Measurements from ENCODE around the gene TYW1.
"Not testable (repeated sequence)": the region's sequence is repeated elsewhere in the genome, so short reads cannot be mapped to it uniquely, and the experiment has no call there.

DNA sequence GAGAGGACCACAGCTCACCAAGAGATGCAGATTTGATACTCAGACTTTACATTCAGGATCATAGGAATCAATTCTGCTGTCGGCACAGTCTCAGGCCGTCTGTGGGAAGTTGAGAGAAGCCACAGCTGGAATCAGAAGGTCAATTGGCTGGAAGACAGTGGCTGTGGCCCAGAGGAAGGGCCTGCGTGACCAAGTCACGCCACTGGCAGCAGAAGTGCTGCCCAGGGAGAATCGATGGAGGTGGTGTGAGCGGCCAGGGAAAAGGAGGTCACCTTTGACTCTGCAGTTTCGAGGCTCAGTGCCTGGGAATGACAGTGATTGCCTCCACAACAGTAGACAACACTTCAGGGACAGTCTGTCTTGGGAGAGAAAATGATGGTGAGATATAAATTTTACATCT lies 239.6 kb downstream of the TYW1 start:
- TF ChIP-seq, protein P1, sequence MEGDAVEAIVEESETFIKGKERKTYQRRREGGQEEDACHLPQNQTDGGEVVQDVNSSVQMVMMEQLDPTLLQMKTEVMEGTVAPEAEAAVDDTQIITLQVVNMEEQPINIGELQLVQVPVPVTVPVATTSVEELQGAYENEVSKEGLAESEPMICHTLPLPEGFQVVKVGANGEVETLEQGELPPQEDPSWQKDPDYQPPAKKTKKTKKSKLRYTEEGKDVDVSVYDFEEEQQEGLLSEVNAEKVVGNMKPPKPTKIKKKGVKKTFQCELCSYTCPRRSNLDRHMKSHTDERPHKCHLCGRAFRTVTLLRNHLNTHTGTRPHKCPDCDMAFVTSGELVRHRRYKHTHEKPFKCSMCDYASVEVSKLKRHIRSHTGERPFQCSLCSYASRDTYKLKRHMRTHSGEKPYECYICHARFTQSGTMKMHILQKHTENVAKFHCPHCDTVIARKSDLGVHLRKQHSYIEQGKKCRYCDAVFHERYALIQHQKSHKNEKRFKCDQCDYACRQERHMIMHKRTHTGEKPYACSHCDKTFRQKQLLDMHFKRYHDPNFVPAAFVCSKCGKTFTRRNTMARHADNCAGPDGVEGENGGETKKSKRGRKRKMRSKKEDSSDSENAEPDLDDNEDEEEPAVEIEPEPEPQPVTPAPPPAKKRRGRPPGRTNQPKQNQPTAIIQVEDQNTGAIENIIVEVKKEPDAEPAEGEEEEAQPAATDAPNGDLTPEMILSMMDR (IDR thresholded peaks at IDR 0.05) = not testable (repeated sequence)
- not testable (repeated sequence) for TF ChIP-seq POLR2AphosphoS5, POLR2A (IDR thresholded peaks at IDR 0.05)
